Thoracic aorta (tissue), 2 donors: ENCODE measurements around the gene RADX. TPM values are rescaled to one million over a fixed set of nuclear protein-coding genes. Genes with fewer than 3 reads are reported as not detected.

Experiments
- ATAC-seq: fragments of 150-250 bp; one replicate; pipeline ENCODE4 v1.8.0; 2017; ENCODE audit warnings: low read depth; ENCODE audit not compliant: insufficient number of reproducible peaks, low FRiP score
- DNase-seq: peaks from one replicate; pipeline ENCODE4 v3.0.0-alpha.2; 2020; ENCODE audit warnings: low spot score
- H3K27ac ChIP-seq, 2 donors: fragments of 200-600 bp; sonication (generic); 1 replicate in 1 of 2; 2 replicates in 1 of 2; pipeline ENCODE4 v1.5.1; 2016; ENCODE audit warnings: mild to moderate bottlenecking in 2 of 2, moderate library complexity in 2 of 2
- H3K27me3 ChIP-seq: fragments of 200-600 bp; sonication (generic); replicated peaks from 2 replicates; pipeline ENCODE4 v1.6.0; 2016; ENCODE audit warnings: mild to moderate bottlenecking; ENCODE audit not compliant: insufficient read depth
- H3K36me3 ChIP-seq: fragments of 200-600 bp; sonication (generic); one replicate; pipeline ENCODE4 v1.5.1; 2016
- H3K4me1 ChIP-seq, 2 donors: fragments of 200-600 bp; sonication (generic); 1 replicate in 1 of 2; 2 replicates in 1 of 2; pipeline versions ENCODE4 v1.5.1 to v1.6.0; 2016; ENCODE audit warnings: low read depth in 2 of 2, mild to moderate bottlenecking in 1 of 2; ENCODE audit not compliant: control insufficient read depth in 1 of 2
- H3K4me3 ChIP-seq: fragments of 200-600 bp; sonication (generic); 2 replicates; pipeline ENCODE4 v1.5.1; 2016; ENCODE audit warnings: mild to moderate bottlenecking
- H3K9me3 ChIP-seq: fragments of 200-600 bp; sonication (generic); 2 replicates; pipeline ENCODE4 v1.5.1; 2016
- CTCF ChIP-seq: fragments of 200-600 bp; sonication (generic); IDR thresholded peaks from one replicate; pipeline ENCODE4 v1.5.1; 2019; ENCODE audit warnings: antibody characterized with exemption
- total RNA-seq, 2 donors: library from RNA; depleted of rRNA; stranded (reverse); fragments of >200 nt; gene quantifications; one replicate each; pipeline versions ENCODE4 v1.1.0 to v1.2.3, GENCODE V29; 2016

The RADX gene
- total RNA-seq, 2 donors from 2014 or later: 0.81 to 4.9 TPM

GRCh38 chrX:106672527-106672926 lies 60.7 kb downstream of the RADX start:
- DNase-seq: no peak
- no peaks in the 10 kb centered on the region for H3K27me3 ChIP-seq
- no peak for ATAC-seq

GRCh38 chrX:106680716-106681115 lies 68.9 kb downstream of the RADX start:
- ATAC-seq (no peak), DNase-seq (no peak)
- Histone ChIP-seq H3K27me3 (no peaks in the 10 kb centered on the region), H3K27ac (no peak overlapping the region), H3K4me3 (no peak overlapping the region), H3K9me3 (no peaks in the 10 kb centered on the region), H3K4me1 (no peaks in the 10 kb centered on the region), H3K36me3 (no peaks in the 10 kb centered on the region)
- no peak for TF ChIP-seq CTCF

More at GRCh38 chrX:106672527-106672926, 60.7 kb downstream of the RADX start:
- no peaks in the 10 kb centered on the region for H3K4me1 ChIP-seq
- no peaks in the 10 kb centered on the region for H3K9me3 ChIP-seq
- no peak overlapping the region for H3K27ac ChIP-seq
- TF ChIP-seq CTCF: no peak
- no peaks in the 10 kb centered on the region for H3K36me3 ChIP-seq
- no peak overlapping the region for H3K4me3 ChIP-seq

- Histone ChIP-seq H3K27ac (no peak overlapping the region), H3K4me1 (no peaks in the 10 kb centered on the region), H3K27me3 (no peaks in the 10 kb centered on the region), H3K9me3 (no peaks in the 10 kb centered on the region), H3K36me3 (no peaks in the 10 kb centered on the region), H3K4me3 (no peak overlapping the region)
- no peak for DNase-seq
- TF ChIP-seq CTCF: no peak
- no peak for ATAC-seq
Measured at GRCh38 chrX:106684207-106684606, 72.4 kb downstream of the RADX start.

GRCh38 chrX:106692425-106693065 lies 80.8 kb downstream of the RADX start:
- no peak overlapping the region for H3K27ac ChIP-seq
- no peak overlapping the region for H3K4me3 ChIP-seq
- ATAC-seq: no peak
- H3K27me3 ChIP-seq: no peaks in the 10 kb centered on the region
- no peaks in the 10 kb centered on the region for H3K36me3 ChIP-seq
- H3K9me3 ChIP-seq: no peaks in the 10 kb centered on the region
- no peaks in the 10 kb centered on the region for H3K4me1 ChIP-seq
- TF ChIP-seq CTCF: no peak
- DNase-seq: no peak

GRCh38 chrX:106696502-106696901 lies 84.7 kb downstream of the RADX start:
- Histone ChIP-seq H3K9me3 (no peaks in the 10 kb centered on the region), H3K4me1 (no peaks in the 10 kb centered on the region), H3K4me3 (no peak overlapping the region), H3K27ac (no peak overlapping the region), H3K36me3 (no peaks in the 10 kb centered on the region), H3K27me3 (no peaks in the 10 kb centered on the region)
- no peak for ATAC-seq
- TF ChIP-seq CTCF: no peak
- DNase-seq: no peak
